Hair follicular keratinocyte (primary cell): Measurements from ENCODE around the gene CENPP. TPM values are rescaled to one million over a fixed set of nuclear protein-coding genes. Genes with fewer than 3 reads are reported as not detected.

Experiments
- total RNA-seq: library from RNA; depleted of rRNA; stranded (reverse); fragments of >200 nt; gene quantifications from 2 replicates; pipeline ENCODE4 v1.2.3, GENCODE V29; 2015

The CENPP gene
- 3.9 and 8.6 TPM in 2 replicates for total RNA-seq

GRCh38 chr9:92325269-92325990 lies at the start of gene CENPP, which contains the start of gene NOL8:
CENPP (plus strand) TSS chr9:92325953.
NOL8 (minus strand) TSS chr9:92325350; CDS start chr9:92324161, 1,189 bp downstream.

GRCh38 chr9:92293452-92294296 lies 32.1 kb upstream of the CENPP start, which contains the start of gene IARS1:
IARS1 (minus strand) TSS chr9:92293697; CDS start chr9:92289419, 4,278 bp downstream.

GRCh38 chr9:92404042-92404836 lies 78.5 kb downstream of the CENPP start, which contains the start of gene OGN:
OGN (minus strand) TSS chr9:92404578; CDS start chr9:92403407, 1,171 bp downstream.

GRCh38 chr9:92424340-92424739 lies 98.6 kb downstream of the CENPP start, which contains the start of gene OMD:
OMD (minus strand) TSS chr9:92424471; CDS start chr9:92417558, 6,913 bp downstream.

GRCh38 chr9:92482329-92482728 lies 156.6 kb downstream of the CENPP start, which contains the start of gene ASPN:
ASPN (minus strand) TSS chr9:92482506.

GRCh38 chr9:92535940-92536850 lies 210.4 kb downstream of the CENPP start, which contains the start of gene ECM2:
ECM2 (minus strand) TSS chr9:92535990; CDS start chr9:92522866, 13,124 bp downstream.

Other genes with a start within 250 kb of the CENPP start
- 69.9 and 86.3 TPM in 2 replicates for gene SPTLC1, start 210.5 kb upstream of the CENPP start, total RNA-seq
- gene IARS1, start 32.3 kb upstream of the CENPP start, total RNA-seq: 162 and 224 TPM in 2 replicates
- gene NOL8, start 603 bp upstream of the CENPP start, total RNA-seq: 20.6 and 22.7 TPM in 2 replicates
- not detected in 2 replicates for gene OGN, start 78.6 kb downstream of the CENPP start, total RNA-seq
- not detected in 2 replicates for gene OMD, start 98.5 kb downstream of the CENPP start, total RNA-seq
- 0.08 TPM in 1 of 2 replicates, not detected in the other for gene ASPN, start 156.6 kb downstream of the CENPP start, total RNA-seq
- gene ECM2, start 210.0 kb downstream of the CENPP start, total RNA-seq: 0.62 and 0.84 TPM in 2 replicates